Left renal pelvis (tissue), 4 donors: ENCODE measurements around the gene FOXJ3. TPM values are rescaled to one million over a fixed set of nuclear protein-coding genes. Genes with fewer than 3 reads are reported as not detected.
"Not testable (repeated sequence)": the region's sequence is repeated elsewhere in the genome, so short reads cannot be mapped to it uniquely, and the experiment has no call there.

ENCODE experiments used
- DNase-seq, 4 donors: peaks; one replicate each; pipeline ENCODE4 v3.0.0-alpha.2; 2013; ENCODE audit warnings: low read depth in 4 of 4, low spot score in 3 of 4
- polyA plus RNA-seq, 4 donors: library from polyadenylated mRNA; unstranded; fragments of 120-200 nt; gene quantifications; one replicate each; pipeline ENCODE4 v1.2.1, GENCODE V29; 2013; ENCODE audit not compliant: insufficient read length in 4 of 4

Gene FOXJ3
- polyA plus RNA-seq, 4 donors, result 42.4 to 48.5 (median 44.8) TPM

DNA sequence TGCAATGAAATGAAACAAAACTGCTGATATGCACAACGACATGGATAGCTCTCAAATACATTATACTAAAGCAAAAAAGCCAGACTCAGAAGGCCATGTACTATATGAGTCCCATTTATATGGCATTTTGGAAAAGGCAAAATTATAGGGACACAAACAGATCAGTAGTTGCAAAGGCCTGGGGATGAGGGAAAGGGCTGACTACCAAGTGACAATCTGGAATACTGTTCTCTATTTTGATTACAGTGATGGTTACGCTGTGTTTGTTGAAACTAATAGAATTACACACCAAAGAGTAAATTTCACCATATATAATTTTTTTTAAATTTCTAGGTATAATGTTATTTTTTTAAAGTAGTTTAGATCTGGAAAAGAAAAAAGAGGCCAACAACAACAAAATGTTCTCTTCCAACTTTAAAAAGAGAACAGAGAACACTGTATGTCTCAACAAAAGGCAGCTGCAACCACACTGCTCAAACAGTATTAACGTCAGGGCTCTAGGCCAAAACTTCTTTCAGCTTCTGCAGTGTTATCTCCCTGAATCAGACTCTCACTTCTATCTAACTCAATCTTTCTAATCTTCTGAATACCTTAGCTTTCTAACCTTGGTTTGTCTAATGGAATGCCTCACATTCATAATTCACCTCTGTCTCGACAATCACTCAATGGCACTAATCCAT is 75.8 kb downstream of the FOXJ3 start:
- DNase-seq, result no peak

- DNase-seq, result no peak
Observed at GRCh38 chr1:42258218-42258617, 76.8 kb downstream of the FOXJ3 start.

- no peak for DNase-seq
Observed at GRCh38 chr1:42251042-42251441, 84.0 kb downstream of the FOXJ3 start.

DNA sequence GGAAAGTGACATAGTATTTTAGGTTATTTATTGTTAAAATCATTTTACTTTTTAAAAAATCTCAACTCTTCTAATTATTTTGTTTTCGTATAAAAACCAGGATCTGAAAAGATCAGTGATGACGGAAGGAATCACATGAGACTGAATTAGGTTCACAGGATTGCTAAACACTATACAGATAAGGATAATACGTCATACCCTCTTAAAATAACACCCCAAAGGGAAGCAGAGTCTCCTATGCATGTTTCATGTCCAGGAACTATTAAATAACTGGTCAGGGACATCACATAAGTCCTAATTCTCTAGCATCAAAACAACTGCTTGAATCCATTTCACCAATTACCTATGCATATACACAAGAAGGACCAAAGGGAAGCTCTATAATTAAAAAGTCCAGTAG is 84.9 kb downstream of the FOXJ3 start:
- no peak for DNase-seq

DNA sequence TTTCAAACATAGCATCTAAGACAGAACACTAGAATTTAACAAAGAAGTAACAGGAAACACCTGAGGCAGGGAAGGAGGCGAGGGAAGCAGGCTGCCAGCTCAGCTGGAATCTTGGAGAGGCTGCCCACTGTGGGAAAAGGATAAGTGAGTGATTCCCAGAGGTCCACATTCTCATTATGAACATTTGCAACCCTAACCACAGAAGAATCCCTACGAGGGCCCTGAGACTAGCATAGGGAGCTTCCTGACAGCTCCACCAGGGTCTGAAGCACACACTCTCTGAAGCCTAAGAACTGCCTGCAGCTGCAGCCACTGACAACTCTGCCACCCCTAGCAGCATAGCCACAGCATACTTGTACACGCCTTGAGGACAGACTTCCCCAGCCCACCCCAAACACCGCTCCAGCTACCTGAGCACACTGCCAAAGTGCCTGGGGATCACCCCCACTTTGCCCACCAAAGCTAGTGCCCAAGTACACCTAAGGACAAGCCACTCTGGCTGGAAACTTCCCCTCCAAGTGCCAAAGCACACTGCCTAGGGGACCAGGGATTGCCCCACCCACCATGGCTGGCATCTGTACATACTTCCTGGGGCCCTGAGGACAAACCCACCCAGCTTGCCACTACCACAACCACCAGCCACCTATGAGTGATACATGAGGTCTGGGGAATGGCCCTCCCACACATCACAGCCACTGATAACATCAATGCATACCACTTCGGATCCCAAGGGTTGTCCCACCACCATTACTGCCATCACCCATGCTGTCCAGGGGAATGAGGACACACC is 93.9 kb downstream of the FOXJ3 start:
- no peak for DNase-seq

DNA sequence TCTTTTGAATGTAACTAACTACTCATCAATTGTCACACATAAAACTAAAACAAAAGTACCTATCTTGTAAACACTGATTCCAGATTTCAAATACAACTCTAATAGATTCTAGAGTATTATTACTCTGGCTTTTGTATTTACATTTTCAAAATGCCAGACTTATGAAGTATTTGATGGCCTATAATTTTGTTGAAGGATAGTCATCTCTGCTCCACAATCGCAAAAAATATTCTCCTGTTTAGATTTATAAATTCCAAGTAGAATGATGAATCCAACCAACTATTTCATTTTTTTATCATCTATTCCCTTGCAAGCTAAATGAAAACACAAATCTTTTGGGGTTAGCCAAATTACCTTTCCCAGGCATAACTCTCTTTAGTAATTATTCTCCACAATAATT is 95.5 kb downstream of the FOXJ3 start:
- DNase-seq, result no peak

DNA sequence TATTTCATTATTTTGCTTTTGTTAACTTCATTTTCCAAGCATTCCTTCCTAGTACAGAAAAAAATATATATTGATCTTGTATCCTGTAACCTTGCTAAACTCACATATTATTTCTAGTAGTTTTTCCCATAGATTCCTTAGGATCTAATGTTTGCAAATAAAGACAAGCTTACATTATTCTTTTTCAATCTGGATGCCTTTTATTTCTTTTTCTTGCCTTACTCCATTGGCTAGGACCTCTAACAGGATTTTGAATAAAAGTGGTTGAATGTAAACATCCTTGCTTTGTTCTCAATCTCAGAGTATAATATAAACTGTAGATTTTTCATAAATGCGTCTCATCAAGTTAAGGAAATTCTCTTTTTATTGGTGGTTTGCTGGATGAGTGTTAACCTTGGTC is 96.0 kb downstream of the FOXJ3 start:
- DNase-seq, result no peak

GRCh38 chr1:42231253-42231652 is 103.8 kb downstream of the FOXJ3 start:
- no peak for DNase-seq

- DNase-seq, result no peak
Observed at GRCh38 chr1:42228938-42229337, 106.1 kb downstream of the FOXJ3 start.

DNA sequence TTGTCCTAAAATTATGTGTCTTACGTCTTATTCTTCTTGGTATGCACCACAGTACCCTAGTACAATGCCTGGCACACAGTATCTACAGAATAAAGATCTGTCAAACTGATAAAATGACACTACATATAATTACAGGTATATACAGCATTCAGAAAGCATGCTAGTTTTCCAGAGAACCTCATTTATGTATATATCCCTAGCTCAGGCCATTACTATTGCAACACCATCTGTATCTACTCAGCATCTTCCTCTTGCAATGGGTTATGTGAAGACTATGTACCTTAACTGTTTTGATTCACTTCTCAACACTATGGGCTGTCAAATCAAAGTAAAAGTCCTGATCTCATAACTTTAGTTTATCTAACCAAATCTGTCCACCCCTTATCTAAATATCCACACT is 112.0 kb downstream of the FOXJ3 start:
- no peak for DNase-seq

DNA sequence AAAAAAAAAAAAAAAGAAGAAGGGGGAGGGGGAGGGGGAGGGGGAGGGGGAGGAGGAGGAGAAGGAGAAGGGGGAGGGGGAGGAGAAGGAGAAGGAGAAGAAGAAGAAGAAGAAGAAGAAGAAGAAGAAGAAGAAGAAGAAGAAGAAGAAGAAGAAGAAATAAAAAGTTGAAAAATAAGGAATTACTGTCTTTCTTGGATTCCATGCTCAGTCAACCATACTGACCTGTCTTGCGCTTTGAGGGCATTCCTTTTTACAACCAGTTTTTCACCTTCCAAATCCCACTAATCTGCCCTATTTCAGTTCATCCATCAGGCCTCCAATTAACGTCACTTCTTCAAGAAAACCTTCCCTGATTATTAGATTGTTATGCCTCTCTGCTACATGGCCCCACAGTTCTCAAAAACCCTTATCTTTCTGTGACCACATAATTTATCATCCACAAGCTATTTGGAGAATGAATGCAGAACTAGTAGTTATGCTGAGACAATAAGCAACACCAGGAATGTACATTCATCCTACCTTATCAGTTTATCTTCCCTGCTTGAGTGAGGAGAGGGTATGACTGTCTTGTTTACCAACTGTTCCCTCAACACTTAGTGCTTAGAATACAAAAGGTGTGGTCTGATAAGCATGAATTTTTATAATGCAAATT is 113.0 kb downstream of the FOXJ3 start:
- DNase-seq, result no peak

DNA sequence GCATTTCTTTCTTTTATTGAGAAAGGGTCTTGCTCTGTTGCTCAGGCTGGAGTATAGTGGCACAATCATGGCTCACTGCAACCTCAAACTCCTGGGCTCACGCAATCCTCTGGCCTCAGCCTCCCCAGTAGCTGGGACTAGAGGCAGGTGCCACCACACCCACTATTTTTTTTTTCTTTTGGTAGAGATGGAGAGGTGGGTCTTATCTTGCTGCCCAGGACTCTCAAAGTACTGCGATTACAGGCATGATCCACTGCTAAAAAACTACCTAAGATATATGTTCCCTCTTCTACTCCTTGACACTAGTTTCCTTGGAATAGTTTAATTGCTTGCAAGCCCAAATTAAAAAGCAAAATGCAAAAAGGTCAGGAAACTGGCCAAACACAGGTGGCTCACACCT is 113.6 kb downstream of the FOXJ3 start:
- DNase-seq, result no peak

DNA sequence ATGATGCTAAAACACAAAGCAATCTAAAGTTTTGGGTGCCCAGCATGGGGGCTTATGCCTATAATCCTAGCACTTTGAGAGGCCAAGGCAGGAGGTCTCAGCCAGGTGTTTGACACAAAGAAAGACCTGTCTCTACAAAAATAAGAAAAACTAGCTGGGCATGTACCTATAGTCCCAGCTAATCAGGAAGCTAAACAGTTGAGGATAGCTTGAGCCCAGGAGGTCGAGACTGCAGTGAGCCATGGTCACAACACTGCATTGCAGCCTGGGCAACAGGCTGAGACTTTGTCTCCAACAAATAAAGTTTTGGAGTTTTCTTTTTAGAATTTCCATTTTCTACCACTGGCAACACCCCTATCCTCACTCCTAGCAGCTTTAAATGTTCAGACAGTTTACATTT is 115.4 kb downstream of the FOXJ3 start:
- DNase-seq, result no peak

GRCh38 chr1:42214447-42214871 is 120.6 kb downstream of the FOXJ3 start:
- no peak for DNase-seq

DNA sequence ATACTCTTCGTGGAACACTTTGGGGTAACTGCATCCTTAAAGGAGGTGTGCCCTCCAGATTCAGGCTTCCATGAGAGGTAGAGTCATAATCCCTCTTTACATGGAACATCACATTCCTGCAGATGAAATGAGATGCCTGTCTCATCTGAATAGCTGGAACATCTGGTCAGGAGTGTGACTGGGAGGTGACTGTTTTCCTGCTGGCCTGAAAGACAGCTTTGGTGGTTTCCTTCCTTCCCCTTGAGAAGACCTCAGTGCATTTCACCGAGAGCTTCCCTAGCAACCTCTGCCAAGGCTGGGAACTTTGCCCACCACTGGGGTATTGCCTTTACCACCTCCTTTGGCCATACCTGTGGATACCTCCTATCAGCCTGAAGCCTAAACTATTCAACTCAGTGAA is 123.8 kb downstream of the FOXJ3 start:
- no peak for DNase-seq

DNA sequence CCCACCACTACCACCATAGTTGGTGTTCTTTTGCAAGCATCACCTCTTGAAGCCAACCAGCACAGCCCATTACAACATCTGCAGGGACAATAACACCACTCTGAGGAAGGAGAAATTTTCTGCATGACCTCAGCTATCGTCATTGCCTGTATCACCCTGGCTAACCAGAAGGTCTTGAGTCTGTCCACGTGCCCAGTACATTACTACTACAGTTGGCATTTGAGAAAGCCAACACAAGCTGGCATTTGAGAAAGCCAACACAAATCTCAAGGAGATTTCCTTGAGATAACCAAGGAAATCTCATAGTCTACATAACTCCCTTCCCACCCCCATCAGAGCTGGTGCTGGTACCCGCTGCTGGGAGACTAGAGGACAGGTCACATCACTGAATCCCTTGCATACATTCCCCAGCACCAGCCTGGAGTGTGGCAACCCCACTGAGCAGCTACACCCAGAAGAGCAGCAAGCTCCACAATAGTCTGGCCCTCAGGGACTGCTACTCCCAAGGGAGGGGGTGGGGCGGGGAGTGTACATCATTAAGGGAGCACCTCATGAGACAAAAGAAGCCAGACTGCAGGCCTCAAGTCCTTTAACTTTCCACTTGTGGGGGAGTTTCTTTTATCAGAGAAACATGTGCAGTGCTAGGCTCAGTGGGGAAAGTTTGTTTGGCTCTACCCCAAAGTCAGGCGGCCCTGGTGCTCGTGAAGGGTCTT is 124.5 kb downstream of the FOXJ3 start:
- DNase-seq, result no peak

DNA sequence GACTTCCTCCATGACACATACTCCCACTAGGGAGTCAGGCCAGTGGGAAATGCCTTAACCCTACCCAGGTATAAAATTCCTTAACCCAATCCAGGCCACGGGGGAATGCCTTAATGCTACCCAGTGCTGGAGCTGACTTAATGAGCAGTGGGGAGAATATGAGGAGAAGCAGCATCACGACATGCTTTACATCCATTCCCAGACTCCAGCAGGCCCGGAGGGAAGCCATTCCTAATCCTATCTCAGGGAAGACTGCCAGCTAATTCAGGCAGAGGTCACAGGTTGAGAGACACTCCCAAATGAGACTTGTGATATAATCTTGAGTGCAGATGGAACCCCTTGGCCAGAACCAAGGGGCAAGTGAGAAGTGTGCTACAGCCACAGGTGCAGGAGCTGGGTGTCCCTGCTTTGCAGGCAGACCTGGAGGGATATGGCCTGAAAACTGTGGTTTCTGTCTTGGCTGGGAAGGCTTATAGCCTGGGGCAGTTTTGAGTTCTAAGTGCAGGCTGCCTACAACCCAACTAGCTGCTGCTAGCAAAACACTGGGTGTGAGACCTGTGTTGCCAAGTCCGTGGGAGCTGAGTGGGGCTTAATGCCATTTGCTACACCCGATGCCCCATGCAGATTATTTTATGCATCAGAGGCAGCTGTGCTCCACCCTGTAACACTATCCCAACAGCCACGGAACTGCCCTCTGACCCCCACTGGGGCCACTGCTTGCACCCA is 125.3 kb downstream of the FOXJ3 start:
- no peak for DNase-seq

- DNase-seq, result not testable (repeated sequence)
Observed at GRCh38 chr1:42206930-42207329, 128.1 kb downstream of the FOXJ3 start.

DNA sequence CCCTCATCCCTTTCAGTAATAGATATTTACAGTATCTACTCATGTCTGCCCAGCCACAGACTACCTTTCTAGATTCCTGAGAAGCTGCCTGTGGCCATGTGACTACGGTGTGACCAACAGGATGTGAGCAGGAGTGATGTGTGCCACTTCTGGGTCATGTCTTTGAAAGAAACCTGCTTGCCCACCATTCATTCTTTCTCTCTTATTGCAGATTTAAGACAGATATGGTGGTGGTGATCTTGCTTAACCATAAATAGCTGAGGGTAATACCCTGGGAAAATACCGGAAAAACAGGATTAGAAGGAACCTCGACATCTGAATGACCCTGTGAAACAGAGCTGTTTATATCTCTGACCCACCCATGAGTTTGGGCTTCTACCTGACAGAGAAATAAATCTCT is 128.9 kb downstream of the FOXJ3 start:
- no peak for DNase-seq

DNA sequence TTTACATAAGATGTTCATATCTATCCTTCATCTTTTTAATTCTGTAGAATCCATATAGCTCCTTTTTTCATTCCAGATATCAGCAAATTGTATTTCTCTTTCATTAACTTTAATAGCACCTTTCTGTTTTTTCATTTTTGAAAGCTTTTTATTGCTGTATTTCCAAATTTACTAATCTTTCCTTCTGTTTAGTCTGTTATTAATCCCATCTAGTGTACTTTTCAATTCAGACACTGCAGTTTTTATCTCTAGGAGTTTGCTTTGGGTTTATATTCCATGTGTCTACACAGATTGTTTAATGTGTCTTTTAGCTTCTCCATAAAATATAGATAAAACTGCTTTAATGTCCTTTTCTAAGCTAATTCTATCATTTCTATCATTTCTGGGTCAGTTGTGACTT is 133.0 kb downstream of the FOXJ3 start:
- no peak for DNase-seq

GRCh38 chr1:42198251-42198650 is 136.8 kb downstream of the FOXJ3 start:
- no peak for DNase-seq
